Thoracic aorta (tissue), 2 donors: ENCODE measurements around the gene LAMA4. TPM values are rescaled to one million over a fixed set of nuclear protein-coding genes. Genes with fewer than 3 reads are reported as not detected.

Source experiments
- ATAC-seq: fragments of 150-250 bp; one replicate; pipeline ENCODE4 v1.8.0; 2017; ENCODE audit warnings: low read depth; ENCODE audit not compliant: insufficient number of reproducible peaks, low FRiP score
- DNase-seq: peaks from one replicate; pipeline ENCODE4 v3.0.0-alpha.2; 2020; ENCODE audit warnings: low spot score
- H3K27ac ChIP-seq, 2 donors: fragments of 200-600 bp; sonication (generic); 1 replicate in 1 of 2; 2 replicates in 1 of 2; pipeline ENCODE4 v1.5.1; 2016; ENCODE audit warnings: mild to moderate bottlenecking in 2 of 2, moderate library complexity in 2 of 2
- H3K27me3 ChIP-seq: fragments of 200-600 bp; sonication (generic); replicated peaks from 2 replicates; pipeline ENCODE4 v1.6.0; 2016; ENCODE audit warnings: mild to moderate bottlenecking; ENCODE audit not compliant: insufficient read depth
- H3K36me3 ChIP-seq: fragments of 200-600 bp; sonication (generic); one replicate; pipeline ENCODE4 v1.5.1; 2016
- H3K4me1 ChIP-seq, 2 donors: fragments of 200-600 bp; sonication (generic); 1 replicate in 1 of 2; 2 replicates in 1 of 2; pipeline versions ENCODE4 v1.5.1 to v1.6.0; 2016; ENCODE audit warnings: low read depth in 2 of 2, mild to moderate bottlenecking in 1 of 2; ENCODE audit not compliant: control insufficient read depth in 1 of 2
- H3K4me3 ChIP-seq: fragments of 200-600 bp; sonication (generic); 2 replicates; pipeline ENCODE4 v1.5.1; 2016; ENCODE audit warnings: mild to moderate bottlenecking
- H3K9me3 ChIP-seq: fragments of 200-600 bp; sonication (generic); 2 replicates; pipeline ENCODE4 v1.5.1; 2016
- total RNA-seq, 2 donors: library from RNA; depleted of rRNA; stranded (reverse); fragments of >200 nt; gene quantifications; one replicate each; pipeline versions ENCODE4 v1.1.0 to v1.2.3, GENCODE V29; 2016
- TF ChIP-seq, protein P1 (sequence below): fragments of 200-600 bp; sonication (generic); IDR thresholded peaks from one replicate; pipeline ENCODE4 v1.5.1; 2019; ENCODE audit warnings: antibody characterized with exemption

LAMA4 gene
- total RNA-seq, 2 donors from 2014 or later, result 34.9 to 66.7 TPM

DNA sequence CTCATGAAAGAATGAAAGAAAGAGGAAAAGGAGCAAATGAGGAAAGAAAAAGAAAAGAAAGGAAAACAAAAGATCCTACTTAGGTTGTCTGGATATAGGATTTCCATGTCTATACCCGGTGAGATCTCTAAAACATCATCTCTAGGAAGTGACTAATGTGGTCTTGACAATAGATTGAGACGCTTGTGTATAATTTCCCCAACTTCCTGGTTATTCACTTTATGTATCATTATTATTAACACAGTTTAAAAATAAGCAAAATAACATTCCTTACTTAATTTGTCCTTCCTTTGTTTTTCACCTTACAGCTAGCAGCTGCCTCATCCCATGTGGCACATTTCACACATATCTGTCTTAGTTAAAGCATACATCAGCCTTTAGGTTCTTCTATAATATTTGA is 27.0 kb downstream of the LAMA4 start:
- Histone ChIP-seq H3K27ac (peak overlapping the region; percentile 42), H3K4me3 (no peak overlapping the region), H3K4me1 (peaks cover 19 to 33% of the 10 kb centered on the region in 2 donors), H3K36me3 (no peaks in the 10 kb centered on the region), H3K9me3 (no peaks in the 10 kb centered on the region), H3K27me3 (no peaks in the 10 kb centered on the region)
- DNase-seq (no peak), ATAC-seq (no peak)
- TF ChIP-seq, protein P1, sequence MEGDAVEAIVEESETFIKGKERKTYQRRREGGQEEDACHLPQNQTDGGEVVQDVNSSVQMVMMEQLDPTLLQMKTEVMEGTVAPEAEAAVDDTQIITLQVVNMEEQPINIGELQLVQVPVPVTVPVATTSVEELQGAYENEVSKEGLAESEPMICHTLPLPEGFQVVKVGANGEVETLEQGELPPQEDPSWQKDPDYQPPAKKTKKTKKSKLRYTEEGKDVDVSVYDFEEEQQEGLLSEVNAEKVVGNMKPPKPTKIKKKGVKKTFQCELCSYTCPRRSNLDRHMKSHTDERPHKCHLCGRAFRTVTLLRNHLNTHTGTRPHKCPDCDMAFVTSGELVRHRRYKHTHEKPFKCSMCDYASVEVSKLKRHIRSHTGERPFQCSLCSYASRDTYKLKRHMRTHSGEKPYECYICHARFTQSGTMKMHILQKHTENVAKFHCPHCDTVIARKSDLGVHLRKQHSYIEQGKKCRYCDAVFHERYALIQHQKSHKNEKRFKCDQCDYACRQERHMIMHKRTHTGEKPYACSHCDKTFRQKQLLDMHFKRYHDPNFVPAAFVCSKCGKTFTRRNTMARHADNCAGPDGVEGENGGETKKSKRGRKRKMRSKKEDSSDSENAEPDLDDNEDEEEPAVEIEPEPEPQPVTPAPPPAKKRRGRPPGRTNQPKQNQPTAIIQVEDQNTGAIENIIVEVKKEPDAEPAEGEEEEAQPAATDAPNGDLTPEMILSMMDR, result no peak

DNA sequence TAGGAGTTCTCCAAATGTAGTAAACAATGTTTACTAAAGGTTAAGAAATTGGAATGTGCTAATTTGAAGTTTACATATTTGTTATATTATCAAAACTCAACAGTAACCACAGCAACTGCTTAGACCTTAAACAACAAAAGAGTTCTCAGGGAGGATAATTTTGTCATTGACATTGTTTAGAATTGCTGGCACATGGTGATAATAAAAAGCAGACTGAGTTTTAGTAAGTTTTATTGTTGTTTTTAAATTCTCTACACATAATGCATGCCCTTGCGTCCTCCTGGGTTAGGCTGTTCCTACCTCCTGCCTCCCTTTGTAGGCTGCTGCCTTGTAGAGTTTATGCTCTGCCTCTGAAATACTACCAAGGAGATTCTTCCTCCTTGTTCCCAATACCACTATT is 28.7 kb downstream of the LAMA4 start:
- TF ChIP-seq, protein P1, result no peak
- Histone ChIP-seq H3K4me1 (peaks cover 22 to 38% of the 10 kb centered on the region in 2 donors), H3K27ac (no peak overlapping the region)

GRCh38 chr6:112224088-112224487 is 30.3 kb downstream of the LAMA4 start:
- H3K4me1 ChIP-seq, result peaks cover 22 to 39% of the 10 kb centered on the region in 2 donors

More for the DNA sequence above, 28.7 kb downstream of the LAMA4 start:
- ATAC-seq, result no peak
- Histone ChIP-seq H3K9me3 (no peaks in the 10 kb centered on the region), H3K36me3 (no peaks in the 10 kb centered on the region), H3K4me3 (no peak overlapping the region), H3K27me3 (no peaks in the 10 kb centered on the region)
- no peak for DNase-seq

DNA sequence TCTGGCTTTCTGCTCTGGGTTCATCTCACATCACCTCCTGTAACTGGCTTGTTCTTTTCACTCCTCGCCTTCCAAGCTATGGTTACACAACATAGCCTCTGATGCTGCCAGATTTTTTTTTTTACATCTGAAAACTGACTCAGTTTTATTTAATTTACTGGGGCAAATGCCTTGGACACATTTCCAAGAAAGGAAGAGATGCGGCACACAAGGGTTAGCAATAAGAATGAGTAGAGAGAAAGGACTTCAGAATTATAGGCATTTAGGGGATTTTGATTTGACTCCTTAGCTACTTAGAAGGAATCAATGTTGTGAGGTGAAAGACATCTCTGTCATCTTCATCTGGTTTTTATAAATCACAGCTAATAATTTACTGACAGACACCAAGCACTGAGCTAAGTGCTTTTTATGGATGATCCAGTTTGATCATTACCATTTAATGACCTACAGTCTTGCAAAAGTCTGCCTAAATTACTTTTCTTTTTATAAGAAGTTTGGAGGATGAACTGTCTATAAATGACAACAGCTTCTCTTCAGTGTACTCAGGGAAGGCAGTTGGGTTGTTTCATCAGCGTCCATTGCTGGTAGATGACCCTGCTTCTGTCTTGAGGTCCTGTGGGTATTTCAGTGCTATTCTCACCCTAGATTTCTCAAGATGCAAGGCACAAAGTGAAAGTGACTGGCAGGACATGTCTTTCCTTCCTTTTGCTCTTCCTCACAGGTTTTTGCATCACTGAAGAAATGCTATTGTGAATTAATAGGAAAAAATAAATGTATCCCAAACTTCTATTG is 31.1 kb downstream of the LAMA4 start:
- no peak for DNase-seq
- ATAC-seq, result peak; percentile 82
- Histone ChIP-seq H3K36me3 (no peaks in the 10 kb centered on the region), H3K27me3 (no peaks in the 10 kb centered on the region), H3K4me1 (peaks cover 22 to 45% of the 10 kb centered on the region in 2 donors), H3K4me3 (no peak overlapping the region), H3K27ac (peak overlapping the region; percentile 58 to 73), H3K9me3 (no peaks in the 10 kb centered on the region)
- TF ChIP-seq, protein P1, result no peak

More at GRCh38 chr6:112224088-112224487, 30.3 kb downstream of the LAMA4 start:
- no peaks in the 10 kb centered on the region for H3K27me3 ChIP-seq
- H3K4me3 ChIP-seq, result no peak overlapping the region
- H3K27ac ChIP-seq, result peak overlapping the region; percentile 58 to 73
- no peaks in the 10 kb centered on the region for H3K36me3 ChIP-seq
- ATAC-seq, result no peak
- TF ChIP-seq, protein P1, result no peak
- H3K9me3 ChIP-seq, result no peaks in the 10 kb centered on the region
- no peak for DNase-seq

DNA sequence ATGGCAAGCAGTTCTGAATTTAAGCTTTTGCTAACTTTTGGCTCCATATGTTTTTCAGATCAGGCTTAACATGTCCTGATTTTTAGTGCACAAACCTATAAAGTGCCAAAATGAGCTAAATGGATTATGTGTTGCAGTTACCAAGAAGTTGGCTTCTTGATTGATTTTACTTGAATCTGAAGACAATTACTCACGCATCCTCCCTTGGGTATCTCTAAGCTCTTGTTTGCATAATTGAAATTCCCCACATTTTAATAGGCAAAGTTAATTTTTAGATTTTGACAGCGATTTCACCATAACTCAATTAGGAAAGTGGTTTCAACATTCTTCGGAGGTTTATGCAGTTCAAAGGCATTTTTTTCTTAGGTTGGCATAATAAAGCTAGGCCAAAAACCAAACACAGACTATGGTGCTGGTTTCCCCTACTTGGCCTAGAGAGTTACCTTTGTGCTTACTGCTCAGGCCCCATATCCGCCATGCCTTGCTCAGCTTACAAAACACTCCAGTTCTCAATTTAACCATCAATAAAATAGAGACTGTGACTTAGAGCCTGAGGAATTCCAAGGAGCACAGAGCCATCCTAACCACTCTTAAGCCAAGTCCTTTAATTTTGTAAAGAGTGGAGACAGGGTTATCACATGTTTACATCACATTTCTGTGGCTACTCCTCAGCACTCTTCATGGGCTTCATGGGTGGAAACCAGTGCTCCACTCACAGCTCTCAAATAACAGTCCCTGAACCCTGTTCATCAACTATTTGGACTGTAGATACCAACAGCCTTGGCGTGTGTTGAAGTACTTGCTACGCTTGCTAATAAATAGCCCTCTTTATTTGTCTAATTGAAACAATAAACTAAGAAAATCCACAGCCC is 32.1 kb downstream of the LAMA4 start:
- TF ChIP-seq, protein P1, result no peak
- peaks cover 14 to 38% of the 10 kb centered on the region in 2 donors for H3K4me1 ChIP-seq
- H3K27ac ChIP-seq, result peak overlapping the region; percentile 31 to 73
- no peaks in the 10 kb centered on the region for H3K36me3 ChIP-seq
- no peak overlapping the region for H3K4me3 ChIP-seq
- ATAC-seq, result no peak
- DNase-seq, result no peak
- H3K9me3 ChIP-seq, result no peaks in the 10 kb centered on the region
- H3K27me3 ChIP-seq, result no peaks in the 10 kb centered on the region
